HG02571 (cell line): ENCODE results near the gene RADIL.
"Not testable (repeated sequence)": the region's sequence is repeated elsewhere in the genome, so short reads cannot be mapped to it uniquely, and the experiment has no call there.

ENCODE experiments used
- ATAC-seq: cut with Tn5 transposase; IDR thresholded peaks from one replicate; pipeline ENCODE4 v1.9.1; 2021; ENCODE audit warnings: mild to moderate bottlenecking, moderate library complexity; ENCODE audit not compliant: unreplicated experiment

The RADIL gene

GRCh38 chr7:4815609-4816418 is 67.7 kb downstream of the RADIL start:
- no peak for ATAC-seq

GRCh38 chr7:4815121-4815520 is 68.4 kb downstream of the RADIL start:
- no peak for ATAC-seq

- ATAC-seq, result no peak
These were observed 69.1 kb downstream of the RADIL start for GRCh38 chr7:4814433-4814832.

- no peak for ATAC-seq
These were observed 73.8 kb downstream of the RADIL start for GRCh38 chr7:4809666-4810065.

GRCh38 chr7:4809091-4809591 is 74.4 kb downstream of the RADIL start:
- ATAC-seq, result no peak

GRCh38 chr7:4808565-4808964 is 75.0 kb downstream of the RADIL start:
- ATAC-seq, result no peak

GRCh38 chr7:4808026-4808425 is 75.5 kb downstream of the RADIL start:
- no peak for ATAC-seq

GRCh38 chr7:4807598-4808016 is 75.9 kb downstream of the RADIL start:
- no peak for ATAC-seq

- no peak for ATAC-seq
These were observed 76.4 kb downstream of the RADIL start for GRCh38 chr7:4806983-4807597.

- ATAC-seq, result no peak
These were observed 77.6 kb downstream of the RADIL start for GRCh38 chr7:4805984-4806300.

GRCh38 chr7:4805110-4805983 is 78.2 kb downstream of the RADIL start:
- no peak for ATAC-seq

- ATAC-seq, result no peak
These were observed 79.9 kb downstream of the RADIL start for GRCh38 chr7:4803397-4804241.

- not testable (repeated sequence) for ATAC-seq
These were observed 80.9 kb downstream of the RADIL start for GRCh38 chr7:4802577-4802976.

- ATAC-seq, result no peak
These were observed 81.7 kb downstream of the RADIL start for GRCh38 chr7:4801839-4802231.

GRCh38 chr7:4800926-4801838 is 82.3 kb downstream of the RADIL start:
- ATAC-seq, result no peak

GRCh38 chr7:4800487-4800886 is 83.0 kb downstream of the RADIL start:
- no peak for ATAC-seq

GRCh38 chr7:4799508-4800268 is 83.8 kb downstream of the RADIL start:
- ATAC-seq, result no peak

GRCh38 chr7:4798706-4799235 is 84.7 kb downstream of the RADIL start:
- no peak for ATAC-seq
